K562 (cell line): ENCODE results near the gene TMEM121B. TPM values are rescaled to one million over a fixed set of nuclear protein-coding genes. Genes with fewer than 3 reads are reported as not detected.
A peak's percentile ranks its signal among the peaks of the same experiment; 100 is the strongest.

ENCODE experiments used
- BHLHE40 ChIP-seq: IDR thresholded peaks from 2 replicates; pipeline ENCODE4 v1.6.1; 2011; ENCODE audit warnings: low read length, improper control_type of control experiment
- CEBPB ChIP-seq: fragments of 450-650 bp; IDR thresholded peaks from 2 replicates; pipeline ENCODE4 v1.6.1; 2016; ENCODE audit warnings: missing genetic modification characterization, missing compliant biosample characterization
- CTBP1 ChIP-seq: fragments of 450-650 bp; IDR thresholded peaks from 2 replicates; pipeline ENCODE4 v1.6.1; 2016; ENCODE audit warnings: borderline replicate concordance
- ELF4 ChIP-seq: fragments of 450-650 bp; formaldehyde crosslinking; IDR thresholded peaks from 2 replicates; pipeline ENCODE4 v1.4.0; 2022; ENCODE audit warnings: missing genetic modification characterization
- EP400 ChIP-seq: fragments of 450-650 bp; IDR thresholded peaks from 2 replicates; pipeline ENCODE4 v1.6.1; 2017; ENCODE audit warnings: antibody characterized with exemption, mild to moderate bottlenecking, moderate library complexity
- FOXK2 ChIP-seq, 2 experiments: fragments of 450-650 bp; IDR thresholded peaks in 1 of 2; conservative IDR thresholded peaks in 1 of 2; 2 replicates each; pipeline ENCODE4 v1.6.1; 2016; ENCODE audit warnings: low read depth in 2 of 2, mild to moderate bottlenecking in 1 of 2
- HNRNPLL ChIP-seq: fragments of 200-400 bp; formaldehyde crosslinking; IDR thresholded peaks from 2 replicates; pipeline ENCODE4 v1.6.1; 2017; ENCODE audit warnings: low read length, low read depth, mild to moderate bottlenecking; ENCODE audit not compliant: poor library complexity, severe bottlenecking
- JUND ChIP-seq, 2 experiments: IDR thresholded peaks; 2 replicates in 1 of 2; 3 replicates in 1 of 2; pipeline ENCODE4 v1.6.1; 2011; ENCODE audit warnings: borderline replicate concordance in 2 of 2, low read depth in 2 of 2, low read length in 2 of 2, improper control_type of control experiment in 1 of 2, missing biosample characterization in 1 of 2, missing genetic modification characterization in 1 of 2, missing genetic modification reagents in 1 of 2
- OTX1 ChIP-seq: fragments of 450-650 bp; formaldehyde crosslinking; IDR thresholded peaks from 2 replicates; pipeline ENCODE4 v1.4.0; 2022; ENCODE audit warnings: mild to moderate bottlenecking
- SMAD4 ChIP-seq: fragments of 250-450 bp; sonication (Bioruptor Pico); conservative IDR thresholded peaks from 2 replicates; pipeline ENCODE4 v1.8.0; 2021; ENCODE audit warnings: inconsistent platforms, mild to moderate bottlenecking, moderate library complexity
- TBP ChIP-seq: optimal IDR thresholded peaks from 2 replicates; pipeline ENCODE3; 2011; ENCODE audit warnings: low read depth, low read length, improper control_type of control experiment
- YY1 ChIP-seq, 3 experiments: IDR thresholded peaks; 2 replicates each; pipeline ENCODE4 v1.6.1; 2011; ENCODE audit warnings: low read length in 2 of 3, mild to moderate bottlenecking in 2 of 3, moderate library complexity in 2 of 3, borderline replicate concordance in 1 of 3, control low read depth in 1 of 3, low read depth in 1 of 3; ENCODE audit not compliant: insufficient read depth in 3 of 3, insufficient replicate concordance in 2 of 3, control insufficient read depth in 1 of 3, insufficient read length in 1 of 3; ENCODE audit errors: extremely low read depth in 1 of 3
- ZFX ChIP-seq: sonication (generic); formaldehyde crosslinking; IDR thresholded peaks from 2 replicates; pipeline ENCODE4 v1.8.0; 2022; ENCODE audit warnings: mild to moderate bottlenecking, missing genetic modification reagents, moderate library complexity
- ZNF239 ChIP-seq: fragments of 250-450 bp; sonication (Bioruptor Pico); IDR thresholded peaks from 2 replicates; pipeline ENCODE4 v1.4.0; 2020; ENCODE audit warnings: mild to moderate bottlenecking
- ZNF764 ChIP-seq: fragments of 250-450 bp; sonication (Bioruptor Pico); IDR thresholded peaks from 2 replicates; pipeline ENCODE4 v1.4.0; 2020; ENCODE audit warnings: low read depth, mild to moderate bottlenecking, moderate library complexity
- polyA plus RNA-seq, 8 experiments: library from polyadenylated mRNA; depleted of rRNA in 4 of 8; stranded (reverse) in 5 of 8; unstranded in 3 of 8; fragments of >200 nt; fragmentation: Nextera tagmentation in 2 of 8; fragmentation: Illumina TruSeq in 1 of 8; extraction: Ambion mirVana in 2 of 8; extraction: Trizol in 1 of 8; gene quantifications; 2 replicates each; pipeline versions ENCODE4 v1.2.1 to v1.2.3, GENCODE V29; 2011 to 2014; ENCODE audit warnings: inconsistent platforms in 1 of 8, missing spikeins in 1 of 8
- total RNA-seq, 7 experiments: library from RNA; depleted of rRNA in 6 of 7; stranded (reverse); fragments of >200 nt in 6 of 7; fragmentation: Illumina TruSeq in 2 of 7; extraction: Trizol in 2 of 7; gene quantifications; 2 replicates each; pipeline versions ENCODE4 v1.2.1 to v1.2.3, GENCODE V29; 2011 to 2021; ENCODE audit warnings: low replicate concordance in 1 of 7
- TF ChIP-seq, protein P1 (sequence below): fragments of 450-650 bp; IDR thresholded peaks from 2 replicates; pipeline ENCODE4 v1.6.1; 2018; ENCODE audit not compliant: partially characterized antibody
- TF ChIP-seq, protein P2 (sequence below), 2 experiments: fragments of 450-650 bp; IDR thresholded peaks; 2 replicates each; pipeline ENCODE4 v1.6.1; 2016
- TF ChIP-seq, protein P3 (sequence below): fragments of 250-450 bp; sonication (Bioruptor Pico); IDR thresholded peaks from 2 replicates; pipeline ENCODE4 v1.5.0; 2021

Gene TMEM121B
- total and polyA plus RNA-seq, 9 of the 15 experiments (the other 6 are each of a cell fraction or from before 2014, with no cell fraction given): 0.03 to 0.07 (median 0.03) TPM; not detected in 6

DNA sequence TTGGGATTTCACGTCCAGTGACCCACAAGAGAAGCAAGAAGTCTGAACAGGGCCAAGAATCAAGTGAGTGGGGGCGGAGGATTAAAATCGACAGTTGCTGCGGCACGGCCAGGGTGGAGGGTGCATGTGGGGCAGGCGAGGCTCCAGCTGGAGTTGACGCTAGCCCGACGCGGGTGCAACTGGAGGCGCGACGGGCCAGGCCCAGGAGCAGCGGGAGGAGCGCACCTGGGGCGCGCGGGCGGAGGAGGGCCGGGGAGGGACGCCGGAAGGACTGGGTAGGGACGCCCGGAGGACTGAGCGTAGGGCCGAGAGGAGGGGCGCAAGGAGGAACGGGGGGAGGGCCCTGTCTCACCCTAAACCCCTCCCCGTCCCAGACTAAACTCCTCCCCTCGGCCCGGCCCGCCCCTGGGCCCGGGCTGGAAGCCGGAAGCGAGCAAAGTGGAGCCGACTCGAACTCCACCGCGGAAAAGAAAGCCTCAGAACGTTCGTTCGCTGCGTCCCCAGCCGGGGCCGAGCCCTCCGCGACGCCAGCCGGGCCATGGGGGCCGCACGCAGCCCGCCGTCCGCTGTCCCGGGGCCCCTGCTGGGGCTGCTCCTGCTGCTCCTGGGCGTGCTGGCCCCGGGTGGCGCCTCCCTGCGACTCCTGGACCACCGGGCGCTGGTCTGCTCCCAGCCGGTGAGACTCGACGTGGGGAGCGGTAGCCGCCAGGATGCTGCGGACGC, 36.4 kb downstream of the TMEM121B start, which contains the start of gene IL17RA (continued):
- peak in 1 of 2 experiments; percentile 44; a peak in 1 of 4 replicates for TF ChIP-seq FOXK2 (conservative IDR thresholded peaks at IDR 0.05 in 1 of 2, IDR thresholded peaks at IDR 0.05 in 1 of 2; ENCODE audit: low read depth in 2 of 2)
- TF ChIP-seq ZNF764 (CRISPR knock-in tag): no peak
- TF ChIP-seq SMAD4 (CRISPR knock-in tag): peak; percentile 64
- TF ChIP-seq HNRNPLL: peak; percentile 38
- TF ChIP-seq JUND (IDR thresholded peaks at IDR 0.05; ENCODE audit: borderline replicate concordance, low read depth, low read length): peak; percentile 31; the same call in 1 of the 2 replicates
- no peak for TF ChIP-seq JUND (tag; IDR thresholded peaks at IDR 0.05; ENCODE audit: borderline replicate concordance, low read depth, low read length)
- TF ChIP-seq, protein P1, sequence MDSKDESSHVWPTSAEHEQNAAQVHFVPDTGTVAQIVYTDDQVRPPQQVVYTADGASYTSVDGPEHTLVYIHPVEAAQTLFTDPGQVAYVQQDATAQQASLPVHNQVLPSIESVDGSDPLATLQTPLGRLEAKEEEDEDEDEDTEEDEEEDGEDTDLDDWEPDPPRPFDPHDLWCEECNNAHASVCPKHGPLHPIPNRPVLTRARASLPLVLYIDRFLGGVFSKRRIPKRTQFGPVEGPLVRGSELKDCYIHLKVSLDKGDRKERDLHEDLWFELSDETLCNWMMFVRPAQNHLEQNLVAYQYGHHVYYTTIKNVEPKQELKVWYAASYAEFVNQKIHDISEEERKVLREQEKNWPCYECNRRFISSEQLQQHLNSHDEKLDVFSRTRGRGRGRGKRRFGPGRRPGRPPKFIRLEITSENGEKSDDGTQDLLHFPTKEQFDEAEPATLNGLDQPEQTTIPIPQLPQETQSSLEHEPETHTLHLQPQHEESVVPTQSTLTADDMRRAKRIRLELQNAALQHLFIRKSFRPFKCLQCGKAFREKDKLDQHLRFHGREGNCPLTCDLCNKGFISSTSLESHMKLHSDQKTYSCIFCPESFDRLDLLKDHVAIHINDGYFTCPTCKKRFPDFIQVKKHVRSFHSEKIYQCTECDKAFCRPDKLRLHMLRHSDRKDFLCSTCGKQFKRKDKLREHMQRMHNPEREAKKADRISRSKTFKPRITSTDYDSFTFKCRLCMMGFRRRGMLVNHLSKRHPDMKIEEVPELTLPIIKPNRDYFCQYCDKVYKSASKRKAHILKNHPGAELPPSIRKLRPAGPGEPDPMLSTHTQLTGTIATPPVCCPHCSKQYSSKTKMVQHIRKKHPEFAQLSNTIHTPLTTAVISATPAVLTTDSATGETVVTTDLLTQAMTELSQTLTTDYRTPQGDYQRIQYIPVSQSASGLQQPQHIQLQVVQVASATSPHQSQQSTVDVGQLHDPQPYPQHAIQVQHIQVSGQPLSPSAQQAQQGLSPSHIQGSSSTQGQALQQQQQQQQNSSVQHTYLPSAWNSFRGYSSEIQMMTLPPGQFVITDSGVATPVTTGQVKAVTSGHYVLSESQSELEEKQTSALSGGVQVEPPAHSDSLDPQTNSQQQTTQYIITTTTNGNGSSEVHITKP: peak; percentile 35
- peak; percentile 73; the same call in 1 of the 2 replicates for TF ChIP-seq CTBP1
- TF ChIP-seq TBP: peak; percentile 81
- TF ChIP-seq, protein P2, sequence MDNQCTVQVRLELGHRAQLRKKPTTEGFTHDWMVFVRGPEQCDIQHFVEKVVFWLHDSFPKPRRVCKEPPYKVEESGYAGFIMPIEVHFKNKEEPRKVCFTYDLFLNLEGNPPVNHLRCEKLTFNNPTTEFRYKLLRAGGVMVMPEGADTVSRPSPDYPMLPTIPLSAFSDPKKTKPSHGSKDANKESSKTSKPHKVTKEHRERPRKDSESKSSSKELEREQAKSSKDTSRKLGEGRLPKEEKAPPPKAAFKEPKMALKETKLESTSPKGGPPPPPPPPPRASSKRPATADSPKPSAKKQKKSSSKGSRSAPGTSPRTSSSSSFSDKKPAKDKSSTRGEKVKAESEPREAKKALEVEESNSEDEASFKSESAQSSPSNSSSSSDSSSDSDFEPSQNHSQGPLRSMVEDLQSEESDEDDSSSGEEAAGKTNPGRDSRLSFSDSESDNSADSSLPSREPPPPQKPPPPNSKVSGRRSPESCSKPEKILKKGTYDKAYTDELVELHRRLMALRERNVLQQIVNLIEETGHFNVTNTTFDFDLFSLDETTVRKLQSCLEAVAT (IDR thresholded peaks at IDR 0.05): 0 out of 4 replicates have a peak, but pooled peaks of 1 of the 2 experiments have one; percentile 29
- TF ChIP-seq BHLHE40: no peak; the same call in 1 of the 2 replicates
- peak in 1 of 3 experiments; percentile 40 for TF ChIP-seq YY1 (IDR thresholded peaks at IDR 0.05; ENCODE audit: borderline replicate concordance in 1 of 3, control insufficient read depth in 1 of 3, extremely low read depth in 1 of 3, insufficient read depth in 3 of 3, insufficient read length in 1 of 3, insufficient replicate concordance in 2 of 3, low read depth in 1 of 3, low read length in 2 of 3)
- TF ChIP-seq, protein P3, sequence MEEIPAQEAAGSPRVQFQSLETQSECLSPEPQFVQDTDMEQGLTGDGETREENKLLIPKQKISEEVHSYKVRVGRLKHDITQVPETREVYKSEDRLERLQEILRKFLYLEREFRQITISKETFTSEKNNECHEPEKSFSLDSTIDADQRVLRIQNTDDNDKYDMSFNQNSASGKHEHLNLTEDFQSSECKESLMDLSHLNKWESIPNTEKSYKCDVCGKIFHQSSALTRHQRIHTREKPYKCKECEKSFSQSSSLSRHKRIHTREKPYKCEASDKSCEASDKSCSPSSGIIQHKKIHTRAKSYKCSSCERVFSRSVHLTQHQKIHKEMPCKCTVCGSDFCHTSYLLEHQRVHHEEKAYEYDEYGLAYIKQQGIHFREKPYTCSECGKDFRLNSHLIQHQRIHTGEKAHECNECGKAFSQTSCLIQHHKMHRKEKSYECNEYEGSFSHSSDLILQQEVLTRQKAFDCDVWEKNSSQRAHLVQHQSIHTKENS (CRISPR knock-in tag): no peak
- TF ChIP-seq ZFX (CRISPR knock-in tag): peak; percentile 70
- peak; percentile 52; the same call in 1 of the 2 replicates for TF ChIP-seq OTX1 (CRISPR knock-in tag)
- TF ChIP-seq ZNF239 (CRISPR knock-in tag): no peak
- TF ChIP-seq ELF4 (CRISPR knock-in tag): peak; percentile 28; the same call in 1 of the 2 replicates
- no peak for TF ChIP-seq CEBPB (tag)
- TF ChIP-seq EP400: 0 out of 2 replicates have a peak, but pooled peaks have one; percentile 40
